ENCODE data around the gene LRRC14B.

- no peak for TF ChIP-seq POLR2A (IDR thresholded peaks at IDR 0.05)
- TF ChIP-seq CTCF (IDR thresholded peaks at IDR 0.05 in 4 of 5, conservative IDR thresholded peaks at IDR 0.05 in 1 of 5): no peak
Measured at GRCh38 chr5:158807-159447, 32.4 kb upstream of the LRRC14B start.
